RCC 7860 (cell line): Measurements from ENCODE around the gene ANTXR2.

Experiments used
- DNase-seq: peaks from one replicate; pipeline ENCODE4 v3.0.0-alpha.2; 2015; ENCODE audit warnings: low spot score
- FAIRE-seq: peaks from 2 replicates; lab custom pipeline; 2012; peaks lifted over from hg19 to GRCh38; lab: Jason Lieb, UNC

Gene ANTXR2

GRCh38 chr4:80092847-80093246, 19.8 kb upstream of the ANTXR2 start:
- DNase-seq (no peak), FAIRE-seq (no peak)

DNA sequence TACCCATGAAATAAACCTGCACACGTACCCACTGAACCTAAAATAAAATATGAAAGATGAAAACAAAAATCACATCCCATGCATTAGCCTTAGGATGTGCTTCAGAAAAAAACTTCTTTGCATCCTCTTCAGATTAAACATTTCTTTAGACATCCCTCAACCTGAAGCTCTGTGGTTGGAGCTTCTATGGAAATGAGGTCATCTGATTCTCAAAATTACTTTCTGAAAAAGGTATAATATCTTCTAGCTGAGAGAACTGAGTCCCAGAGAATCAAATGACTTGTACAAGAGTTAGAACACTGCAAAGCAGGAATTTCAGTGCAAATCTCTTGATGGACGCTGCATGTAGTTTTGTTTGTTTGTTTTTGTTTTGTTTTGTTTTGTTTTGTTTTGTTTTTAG, 19.1 kb upstream of the ANTXR2 start:
- FAIRE-seq (no peak), DNase-seq (no peak)

- DNase-seq (no peak), FAIRE-seq (no peak)
Measured at GRCh38 chr4:80091688-80092087, 18.7 kb upstream of the ANTXR2 start.

DNA sequence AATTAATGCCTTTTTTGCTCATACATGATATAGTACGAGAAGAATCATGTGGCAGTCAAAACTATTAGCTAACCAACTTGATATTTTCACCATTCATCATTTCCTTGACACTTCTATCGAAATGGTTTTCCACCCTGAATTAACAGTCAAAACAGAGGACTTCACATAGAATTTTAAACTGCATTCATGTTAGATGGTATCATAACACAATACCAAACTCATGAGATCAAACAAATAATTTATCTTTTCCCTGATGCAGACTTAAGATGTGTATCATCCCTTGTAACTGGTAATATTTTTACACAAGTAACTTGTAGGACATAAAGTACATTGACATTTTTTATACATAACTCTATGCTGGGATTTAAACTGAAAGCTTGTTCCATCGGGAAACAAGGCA, 18.2 kb upstream of the ANTXR2 start:
- no peak for FAIRE-seq
- DNase-seq = no peak

DNA sequence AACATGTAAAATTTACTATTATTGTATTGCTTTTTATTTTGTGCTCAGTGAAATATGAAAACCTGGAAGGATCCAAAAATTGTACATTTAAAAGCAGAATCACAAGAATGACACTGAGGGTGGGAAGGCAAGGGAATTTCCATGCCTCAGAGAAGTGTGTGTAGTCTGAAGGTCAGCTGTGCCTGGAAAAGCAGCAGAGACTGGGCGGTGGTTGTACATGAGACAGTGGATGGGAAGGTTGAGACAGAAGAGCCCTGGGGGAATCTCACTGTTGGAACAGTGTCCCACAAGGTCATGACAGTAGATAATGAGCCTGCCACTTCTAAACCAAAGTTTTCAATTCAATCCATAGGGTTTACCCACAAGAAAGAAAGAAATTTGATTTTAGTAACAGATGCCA, 17.1 kb upstream of the ANTXR2 start:
- DNase-seq (no peak), FAIRE-seq (no peak)

GRCh38 chr4:80088471-80088870, 15.4 kb upstream of the ANTXR2 start:
- FAIRE-seq (no peak), DNase-seq (no peak)

DNA sequence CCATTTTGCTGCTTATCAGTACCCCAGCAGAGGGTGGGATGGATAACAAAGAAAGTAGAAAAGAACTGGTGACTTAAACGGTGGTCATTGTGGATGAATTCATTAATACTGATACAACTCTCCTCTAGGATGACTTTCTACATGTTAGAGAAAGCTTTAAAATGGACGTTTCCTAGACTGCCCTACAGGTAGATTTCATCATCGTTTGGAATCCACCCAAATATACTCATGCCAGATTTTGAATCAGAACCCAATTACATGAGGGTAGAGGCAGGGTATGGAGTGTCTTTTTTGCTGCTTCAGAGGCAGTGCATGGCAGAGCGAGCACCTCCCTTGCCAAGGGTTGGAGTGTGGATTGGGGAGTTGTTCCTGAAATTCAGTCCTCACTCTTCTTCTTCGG, 13.3 kb upstream of the ANTXR2 start:
- FAIRE-seq (no peak), DNase-seq (no peak)

- FAIRE-seq = no peak
Measured at GRCh38 chr4:80085081-80085480, 12.1 kb upstream of the ANTXR2 start.

GRCh38 chr4:80082693-80083092, 9.7 kb upstream of the ANTXR2 start:
- no peak for DNase-seq
- FAIRE-seq = no peak

More at GRCh38 chr4:80085081-80085480, 12.1 kb upstream of the ANTXR2 start:
- DNase-seq = no peak

GRCh38 chr4:80081566-80081965, 8.5 kb upstream of the ANTXR2 start:
- DNase-seq = no peak
- FAIRE-seq = no peak

DNA sequence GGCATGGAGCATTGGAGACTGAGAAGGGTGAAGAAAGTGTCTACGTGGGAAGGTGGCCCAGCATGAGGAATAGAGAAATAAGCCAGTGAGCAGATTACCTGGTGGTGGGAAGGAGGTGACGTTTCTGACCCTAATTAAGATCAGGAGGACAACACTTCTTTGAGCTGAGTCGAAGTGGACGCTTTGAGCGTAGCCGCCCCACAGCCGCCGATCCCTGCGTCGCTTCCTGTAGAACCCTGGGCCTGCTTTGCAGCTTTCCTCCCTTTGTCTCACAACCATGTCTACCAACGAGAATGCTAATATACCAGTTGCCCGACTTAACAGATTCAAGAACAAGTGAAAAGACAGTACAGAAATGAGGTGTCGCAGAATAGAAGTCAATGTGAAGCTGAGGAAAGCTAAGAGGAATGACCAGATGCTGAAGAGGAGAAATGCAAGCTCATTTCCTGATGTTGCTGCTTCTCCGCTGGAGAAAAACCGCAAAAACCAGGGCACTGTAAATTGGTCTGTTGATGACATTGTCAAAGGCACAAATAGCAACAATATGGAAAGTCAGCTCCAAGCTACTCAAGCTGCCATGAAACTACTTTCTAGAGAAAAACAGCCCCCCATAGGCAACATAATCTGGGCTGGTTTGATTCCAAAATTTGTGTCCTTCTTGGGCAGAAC, 6.4 kb upstream of the ANTXR2 start:
- FAIRE-seq (no peak), DNase-seq (no peak)

DNA sequence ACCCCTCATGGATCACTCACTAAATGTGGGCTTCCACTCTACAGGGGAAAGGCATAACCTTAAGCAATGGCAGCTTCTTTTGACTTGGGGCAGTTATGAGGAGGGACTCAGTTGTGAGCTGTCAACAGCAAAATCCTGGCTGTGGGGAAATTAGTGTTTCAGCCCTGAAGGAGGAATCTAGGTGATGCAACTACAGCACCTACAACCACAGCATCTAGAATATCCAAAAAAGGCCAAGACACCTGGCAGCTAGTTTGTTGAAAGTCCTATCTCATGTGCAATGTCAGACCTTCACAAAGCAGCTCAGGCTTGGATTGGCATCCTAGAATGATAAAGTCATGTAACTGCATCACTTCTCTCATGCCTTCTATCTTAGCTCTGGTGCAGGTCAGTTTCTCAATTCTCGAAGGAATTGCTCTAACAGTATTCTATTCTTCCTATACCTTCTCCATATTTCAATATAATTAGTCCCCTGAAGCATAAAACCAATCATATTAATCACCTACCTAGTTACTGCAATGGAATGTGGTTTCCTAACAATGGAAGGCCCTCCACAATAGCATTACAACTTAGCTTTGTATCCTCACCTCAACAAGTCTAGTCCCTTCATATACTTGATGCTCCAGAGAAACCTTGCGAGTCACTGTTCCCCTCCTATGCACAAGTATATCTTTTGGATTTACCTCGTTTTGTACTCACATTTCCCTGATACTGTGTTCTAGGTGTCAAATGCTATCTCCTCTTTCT, 5.5 kb upstream of the ANTXR2 start:
- DNase-seq (no peak), FAIRE-seq (no peak)

- FAIRE-seq = no peak
- no peak for DNase-seq
Measured at GRCh38 chr4:80077639-80078038, 4.6 kb upstream of the ANTXR2 start.

- FAIRE-seq (no peak), DNase-seq (no peak)
Measured at GRCh38 chr4:80076681-80077080, 3.7 kb upstream of the ANTXR2 start.

GRCh38 chr4:80075995-80076675, 3.1 kb upstream of the ANTXR2 start:
- DNase-seq (no peak), FAIRE-seq (no peak)

DNA sequence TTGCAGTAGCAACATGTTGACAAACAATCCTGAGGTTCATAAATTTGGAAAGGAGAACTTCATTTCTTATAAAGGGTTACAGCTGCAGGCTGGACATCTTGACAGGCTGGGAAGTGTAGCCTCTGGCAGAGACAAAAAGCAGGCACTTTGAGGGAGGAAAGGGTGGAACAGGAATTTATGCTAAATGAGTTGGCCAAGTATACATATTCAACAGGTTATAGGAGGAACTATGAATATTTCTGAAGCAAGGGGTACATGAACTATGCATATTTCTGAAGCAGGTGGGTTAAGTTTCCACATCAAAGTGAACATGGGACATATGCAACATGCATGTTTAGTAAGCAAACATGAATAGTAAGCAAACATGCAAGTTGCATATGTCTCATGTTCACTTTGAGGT, 1.6 kb upstream of the ANTXR2 start:
- DNase-seq = no peak
- no peak for FAIRE-seq

- DNase-seq (no peak), FAIRE-seq (no peak)
Measured at GRCh38 chr4:80074069-80074468, 1.0 kb upstream of the ANTXR2 start.

- FAIRE-seq = no peak
- DNase-seq = no peak
Measured at GRCh38 chr4:80073473-80074008, 512 bp upstream of the ANTXR2 start.

GRCh38 chr4:80072228-80072743, 743 bp downstream of the ANTXR2 start:
- FAIRE-seq = no peak
- DNase-seq = no peak

- no peak for FAIRE-seq
- DNase-seq = no peak
Measured at GRCh38 chr4:80071604-80072227, 1.3 kb downstream of the ANTXR2 start.
